ENCODE results near the gene NARS2. TPM values are rescaled to one million over a fixed set of nuclear protein-coding genes. Genes with fewer than 3 reads are reported as not detected.
"Not testable (repeated sequence)": the region's sequence is repeated elsewhere in the genome, so short reads cannot be mapped to it uniquely, and the experiment has no call there.

The NARS2 gene, protein sequence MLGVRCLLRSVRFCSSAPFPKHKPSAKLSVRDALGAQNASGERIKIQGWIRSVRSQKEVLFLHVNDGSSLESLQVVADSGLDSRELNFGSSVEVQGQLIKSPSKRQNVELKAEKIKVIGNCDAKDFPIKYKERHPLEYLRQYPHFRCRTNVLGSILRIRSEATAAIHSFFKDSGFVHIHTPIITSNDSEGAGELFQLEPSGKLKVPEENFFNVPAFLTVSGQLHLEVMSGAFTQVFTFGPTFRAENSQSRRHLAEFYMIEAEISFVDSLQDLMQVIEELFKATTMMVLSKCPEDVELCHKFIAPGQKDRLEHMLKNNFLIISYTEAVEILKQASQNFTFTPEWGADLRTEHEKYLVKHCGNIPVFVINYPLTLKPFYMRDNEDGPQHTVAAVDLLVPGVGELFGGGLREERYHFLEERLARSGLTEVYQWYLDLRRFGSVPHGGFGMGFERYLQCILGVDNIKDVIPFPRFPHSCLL
- total RNA-seq = 10 to 100 TPM; 12.8 to 14.5 TPM

DNA sequence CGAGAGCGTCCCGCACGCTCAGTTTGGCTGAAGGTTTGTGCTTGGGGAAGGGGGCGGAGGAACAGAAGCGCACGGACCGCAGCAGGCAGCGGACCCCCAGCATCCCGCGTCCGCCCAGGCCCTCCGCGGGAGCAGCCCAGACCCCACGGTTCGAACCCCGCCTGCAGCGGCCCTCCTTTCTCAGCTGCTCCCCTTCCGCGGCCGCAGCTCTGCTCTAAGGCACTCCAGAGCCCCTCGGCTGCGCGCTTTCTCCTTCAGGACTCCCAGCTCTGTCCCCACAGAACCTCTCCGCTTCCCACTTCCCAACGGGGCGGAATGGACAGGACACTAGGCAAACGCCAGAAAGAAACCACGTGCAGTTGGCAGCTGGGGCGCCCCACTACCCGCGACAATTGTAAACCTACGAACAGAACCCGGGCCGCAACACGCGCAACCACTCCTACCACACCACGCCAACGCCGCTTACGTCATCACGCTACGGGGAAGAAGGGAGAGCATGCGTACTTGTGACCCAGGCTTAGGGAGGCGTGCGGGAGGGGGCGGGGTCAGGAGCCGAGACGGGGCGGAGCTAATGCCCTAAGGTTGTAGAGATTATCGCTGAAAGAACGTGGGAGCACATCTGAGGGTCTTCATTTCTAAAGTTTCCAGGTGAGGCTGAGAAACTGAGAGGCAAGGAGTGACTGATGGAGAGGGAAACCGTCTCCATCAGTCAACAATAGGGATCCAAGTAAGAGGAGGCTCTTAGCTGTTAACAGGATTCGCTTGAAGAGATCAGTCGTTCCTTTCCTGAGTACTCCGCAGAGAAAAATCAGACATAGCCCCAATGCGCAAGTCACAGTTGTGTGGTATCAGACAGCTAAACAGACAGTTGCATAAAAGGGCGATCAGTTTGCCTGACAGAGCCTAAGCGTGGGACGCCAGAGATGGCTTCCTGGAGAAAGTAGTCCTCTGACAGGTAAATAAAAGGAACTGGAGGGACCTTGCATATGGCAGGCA, at the start of gene NARS2:
TSS of gene NARS2 (minus strand) at position 479 of the 996 bp plus-strand sequence. CDS start at position 103, 376 bp downstream.
- POLR2A ChIA-PET = interaction anchor here (0.6 to 2.5 kb wide), 10 partner anchors 9 to 969 kb away, joined by 3 to 16 read pairs (median 4); partner anchors contain the start of genes ALG8, GAB2 and NDUFC2
- Mint-ChIP-seq H3K36me3 (peaks cover 9% of the 10 kb centered on the region), H3K27ac (peak within 1 kb of the TSS; percentile 91), H3K4me3 (peak within 1 kb of the TSS; percentile 99), H3K9me3 (no peaks in the 10 kb centered on the region), H3K4me1 (peaks cover 27% of the 10 kb centered on the region), H3K27me3 (no peaks in the 10 kb centered on the region)
- peak; percentile 98 for ATAC-seq (ENCODE audit: low read depth)
- peak; percentile 94 for DNase-seq

DNA sequence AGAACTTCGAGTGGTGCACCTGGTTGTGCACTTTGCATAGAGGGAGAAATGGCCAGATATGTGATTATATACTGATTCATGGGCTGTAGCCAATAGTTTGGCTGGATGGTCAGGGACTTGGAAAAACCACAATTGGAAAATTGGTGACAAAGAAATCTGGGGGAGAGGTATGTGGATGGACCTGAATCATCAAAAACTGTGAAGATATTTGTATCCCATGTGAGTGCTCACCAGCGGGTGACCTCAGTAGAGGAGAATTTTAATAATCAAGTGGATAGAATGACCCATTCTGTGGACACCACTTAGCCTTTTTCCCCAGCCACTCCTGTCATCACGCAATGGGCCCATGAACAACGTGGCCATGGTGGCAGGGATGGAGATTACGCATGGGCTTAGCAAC, 48.0 kb upstream of the NARS2 start:
- POLR2A ChIA-PET = no interaction called here
- no peaks in the 10 kb centered on the region for H3K4me1 Mint-ChIP-seq
- no peak overlapping the region for H3K27ac Mint-ChIP-seq
- ATAC-seq (ENCODE audit: low read depth) (no peak), DNase-seq (no peak)
- no peaks in the 10 kb centered on the region for H3K36me3 Mint-ChIP-seq
- H3K9me3 Mint-ChIP-seq = peaks cover 7% of the 10 kb centered on the region
- H3K27me3 Mint-ChIP-seq = peaks cover 13% of the 10 kb centered on the region
- H3K4me3 Mint-ChIP-seq = no peak overlapping the region

DNA sequence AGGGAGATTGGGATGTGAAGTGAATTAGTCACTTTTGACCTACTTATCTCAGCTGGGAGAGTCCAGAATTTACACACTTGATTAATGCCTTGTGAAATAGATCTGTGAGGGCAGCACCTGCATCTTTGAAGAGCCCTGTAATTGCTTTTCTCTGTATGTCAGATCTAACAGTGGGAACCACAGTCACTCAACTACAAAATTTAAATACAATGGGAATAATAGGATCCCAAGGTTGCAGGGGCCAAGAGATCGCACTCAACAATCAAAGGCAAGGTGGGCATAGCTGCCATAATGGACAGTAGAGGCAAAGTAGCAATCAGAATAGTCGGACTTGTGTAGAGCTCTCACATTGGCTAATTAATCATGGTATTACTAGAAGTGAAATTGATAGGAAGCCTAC, 45.5 kb upstream of the NARS2 start:
- Mint-ChIP-seq H3K27me3 (peaks cover 5% of the 10 kb centered on the region), H3K4me3 (no peak overlapping the region), H3K36me3 (no peaks in the 10 kb centered on the region), H3K9me3 (peaks cover 7% of the 10 kb centered on the region), H3K27ac (no peak overlapping the region), H3K4me1 (no peaks in the 10 kb centered on the region)
- ATAC-seq (ENCODE audit: low read depth) (no peak), DNase-seq (no peak)
- POLR2A ChIA-PET = no interaction called here

DNA sequence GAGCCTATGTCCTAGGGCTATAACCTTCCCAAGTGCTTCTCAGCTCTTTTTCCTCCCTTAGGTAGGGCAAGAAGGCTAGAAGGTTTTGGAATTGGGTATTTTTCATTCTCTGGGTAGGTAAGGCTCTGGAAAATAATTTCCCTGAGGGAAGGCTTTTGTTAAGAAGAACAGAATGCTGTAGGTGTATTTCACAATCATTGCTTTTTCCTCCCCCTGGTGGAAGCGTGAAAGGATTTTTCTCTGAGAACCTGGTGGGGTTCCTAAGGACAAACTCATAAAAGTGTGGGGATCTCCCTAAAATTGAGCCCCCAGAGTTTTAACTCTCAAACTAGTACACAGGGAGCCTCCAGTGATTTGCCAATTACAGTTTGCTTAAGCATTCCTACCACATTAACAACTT, 41.1 kb upstream of the NARS2 start:
- H3K9me3 Mint-ChIP-seq = peaks cover 7% of the 10 kb centered on the region
- H3K27me3 Mint-ChIP-seq = peaks cover 5% of the 10 kb centered on the region
- no peak for ATAC-seq (ENCODE audit: low read depth)
- POLR2A ChIA-PET = no interaction called here
- no peak for DNase-seq
- H3K4me3 Mint-ChIP-seq = no peak overlapping the region
- no peaks in the 10 kb centered on the region for H3K36me3 Mint-ChIP-seq
- no peaks in the 10 kb centered on the region for H3K4me1 Mint-ChIP-seq
- H3K27ac Mint-ChIP-seq = no peak overlapping the region

DNA sequence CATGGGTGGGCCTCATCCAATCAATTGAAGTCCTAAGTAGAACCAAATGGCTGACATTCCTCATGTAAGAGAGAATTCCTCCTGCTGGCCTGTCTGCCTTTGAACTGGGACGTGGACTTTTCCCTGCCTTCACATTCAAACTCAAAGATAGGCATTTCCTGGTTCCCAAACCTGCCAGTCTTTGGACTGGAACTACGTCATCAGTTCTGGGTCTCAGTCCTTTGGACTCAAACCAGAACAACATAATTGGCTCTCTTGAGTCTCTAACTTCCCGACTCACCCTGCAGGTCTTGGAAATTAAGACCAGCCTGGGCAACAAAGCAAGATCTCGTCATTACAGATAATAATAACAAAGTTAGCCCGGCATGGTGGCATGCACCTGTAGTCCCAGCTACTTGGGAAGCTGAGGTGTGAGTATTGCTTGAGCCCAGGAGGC, 38.7 kb upstream of the NARS2 start:
- Mint-ChIP-seq H3K27me3 (peaks cover 2% of the 10 kb centered on the region), H3K27ac (no peak overlapping the region), H3K9me3 (no peaks in the 10 kb centered on the region), H3K4me1 (no peaks in the 10 kb centered on the region), H3K4me3 (no peak overlapping the region), H3K36me3 (no peaks in the 10 kb centered on the region)
- no peak for DNase-seq
- no peak for ATAC-seq (ENCODE audit: low read depth)
- POLR2A ChIA-PET = no interaction called here

DNA sequence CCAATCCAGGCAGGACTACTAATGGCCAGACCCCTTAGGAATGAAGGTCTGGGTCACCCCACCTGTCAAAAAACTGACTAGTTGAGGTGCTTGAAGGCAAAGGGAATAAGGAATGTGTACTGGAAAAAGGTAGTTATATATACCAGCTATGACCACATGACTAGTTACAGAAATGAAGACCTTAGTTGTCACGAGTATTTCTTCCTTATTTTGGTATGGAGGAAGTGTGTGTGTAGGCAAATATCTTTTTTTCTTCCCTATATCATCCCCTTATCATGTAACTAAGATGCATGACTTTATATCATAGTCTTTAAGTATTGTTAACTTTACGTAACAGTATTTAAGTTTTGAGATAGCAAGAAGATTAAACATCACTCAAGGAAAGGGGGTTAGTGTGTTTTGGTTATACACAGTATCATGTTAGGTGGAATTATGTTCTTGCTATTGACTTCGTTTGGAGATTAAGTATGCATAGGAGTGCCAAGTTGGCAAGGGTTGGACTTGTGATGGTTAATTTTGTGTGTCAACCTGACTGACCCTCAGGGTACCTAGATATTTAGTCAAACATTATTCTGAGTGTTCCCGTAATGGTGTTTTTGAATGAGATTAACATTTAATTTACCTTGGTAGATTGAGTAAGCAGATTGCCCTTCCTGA, 38.2 kb upstream of the NARS2 start:
- no peaks in the 10 kb centered on the region for H3K4me1 Mint-ChIP-seq
- H3K36me3 Mint-ChIP-seq = no peaks in the 10 kb centered on the region
- no peak overlapping the region for H3K4me3 Mint-ChIP-seq
- no peaks in the 10 kb centered on the region for H3K9me3 Mint-ChIP-seq
- peaks cover 2% of the 10 kb centered on the region for H3K27me3 Mint-ChIP-seq
- POLR2A ChIA-PET = no interaction called here
- DNase-seq = no peak
- ATAC-seq (ENCODE audit: low read depth) = no peak
- no peak overlapping the region for H3K27ac Mint-ChIP-seq

DNA sequence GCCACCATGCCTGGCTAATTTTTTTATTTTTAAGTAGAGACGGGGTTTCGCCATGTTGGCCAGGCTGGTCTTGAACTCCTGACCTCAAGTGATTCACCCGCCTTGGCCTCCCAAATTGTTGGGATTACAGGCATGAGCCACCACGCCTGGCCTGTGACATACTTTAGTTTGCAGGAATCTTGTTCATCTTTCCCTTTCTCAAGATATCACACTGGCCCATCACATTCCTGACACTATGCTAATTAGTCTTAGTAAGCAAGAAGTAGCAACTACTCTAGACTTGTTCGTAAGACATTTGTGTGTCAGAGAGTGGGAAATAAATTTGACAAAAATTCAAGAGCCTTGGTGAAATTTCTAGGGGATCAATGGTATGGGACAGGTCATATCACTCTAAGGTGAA, 34.7 kb upstream of the NARS2 start:
- POLR2A ChIA-PET; H3K27me3 Mint-ChIP-seq; H3K27ac Mint-ChIP-seq; DNase-seq; H3K36me3 Mint-ChIP-seq; ATAC-seq (ENCODE audit: low read depth); H3K9me3 Mint-ChIP-seq; H3K4me1 Mint-ChIP-seq; H3K4me3 Mint-ChIP-seq: not testable (repeated sequence)

DNA sequence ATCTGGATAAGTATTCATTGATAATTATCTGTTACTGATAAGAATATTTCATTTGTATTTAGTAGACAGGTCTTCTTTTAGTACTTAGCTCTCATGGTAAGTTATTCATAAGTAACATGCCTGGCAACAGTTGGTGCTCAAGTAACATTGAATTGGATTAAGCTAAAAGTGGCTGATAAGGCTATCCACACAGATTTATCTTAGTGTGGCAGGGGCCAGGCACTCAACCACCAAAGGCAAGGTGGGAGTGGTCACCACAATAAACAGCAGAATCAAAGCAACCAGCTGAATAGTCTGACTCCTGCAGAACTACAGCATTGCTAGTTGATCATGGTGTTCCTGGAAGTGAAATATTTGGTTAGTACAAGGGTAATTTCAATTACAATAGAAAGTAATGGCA, 33.0 kb upstream of the NARS2 start:
- POLR2A ChIA-PET = no interaction called here
- Mint-ChIP-seq H3K4me1 (no peaks in the 10 kb centered on the region), H3K4me3 (no peak overlapping the region), H3K27me3 (peaks cover 7% of the 10 kb centered on the region), H3K27ac (no peak overlapping the region), H3K9me3 (no peaks in the 10 kb centered on the region), H3K36me3 (no peaks in the 10 kb centered on the region)
- ATAC-seq (ENCODE audit: low read depth) = no peak
- DNase-seq = no peak

DNA sequence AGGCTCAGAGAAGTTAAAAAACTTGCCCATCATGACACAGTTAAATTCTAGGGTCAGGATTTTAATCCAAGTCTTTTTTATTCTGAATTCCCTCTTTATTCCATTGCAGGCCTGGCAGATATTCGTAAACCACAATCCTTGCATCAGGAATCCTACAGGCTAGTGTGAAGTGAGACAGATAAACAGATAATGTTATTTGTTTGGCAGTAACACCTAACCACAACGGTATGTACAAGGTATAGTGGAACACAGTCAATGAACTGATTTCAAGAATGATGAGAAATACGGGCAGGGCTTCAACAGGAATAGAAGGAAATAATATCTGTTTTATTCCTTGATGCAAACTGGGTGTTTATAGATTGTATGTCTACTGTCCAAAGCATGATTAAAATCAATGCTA, 32.0 kb upstream of the NARS2 start:
- DNase-seq (no peak), ATAC-seq (ENCODE audit: low read depth) (no peak)
- no peak overlapping the region for H3K27ac Mint-ChIP-seq
- H3K9me3 Mint-ChIP-seq = no peaks in the 10 kb centered on the region
- H3K4me1 Mint-ChIP-seq = no peaks in the 10 kb centered on the region
- POLR2A ChIA-PET = no interaction called here
- H3K4me3 Mint-ChIP-seq = no peak overlapping the region
- no peaks in the 10 kb centered on the region for H3K36me3 Mint-ChIP-seq
- H3K27me3 Mint-ChIP-seq = peaks cover 16% of the 10 kb centered on the region

DNA sequence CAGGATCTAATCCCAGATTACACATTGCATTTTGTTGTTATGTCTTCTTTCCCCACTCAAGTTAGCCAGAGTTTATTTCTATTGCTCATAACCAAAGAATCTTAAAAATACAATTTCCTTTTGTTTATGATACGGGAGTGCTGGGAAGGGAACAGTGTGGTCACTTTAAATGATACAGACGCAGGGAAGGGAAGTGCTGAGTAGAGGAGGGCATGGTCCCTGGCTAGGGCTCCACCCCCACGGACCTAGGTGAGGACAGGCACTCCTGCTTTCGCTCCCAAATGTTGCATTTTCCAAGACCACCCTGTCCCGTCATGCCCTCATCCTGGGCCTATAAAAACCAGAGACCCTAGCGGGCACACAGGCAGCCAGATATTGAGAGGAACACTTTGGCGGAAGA, 30.6 kb upstream of the NARS2 start:
- no peaks in the 10 kb centered on the region for H3K9me3 Mint-ChIP-seq

DNA sequence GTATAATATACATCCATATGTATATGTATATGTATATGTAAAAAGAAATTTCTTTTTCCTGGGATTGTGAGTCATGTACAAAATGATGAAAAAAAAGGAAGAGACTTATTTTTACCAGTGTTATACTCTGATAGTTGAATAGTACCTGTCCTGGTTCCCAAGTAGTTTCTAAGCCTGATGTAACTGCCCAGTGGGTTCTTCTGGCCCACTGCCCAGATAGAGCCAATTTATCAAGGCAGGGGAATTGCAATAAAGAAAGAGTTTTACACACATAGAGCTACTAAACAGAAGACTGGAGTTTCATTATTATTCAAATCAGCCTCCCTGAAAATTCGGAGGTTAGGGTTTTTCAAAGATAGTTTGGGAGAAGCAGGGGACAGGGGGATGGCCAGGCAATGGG, 29.1 kb upstream of the NARS2 start:
- ATAC-seq (ENCODE audit: low read depth) = no peak
- Mint-ChIP-seq H3K4me3 (no peak overlapping the region), H3K4me1 (no peaks in the 10 kb centered on the region), H3K27me3 (peaks cover 33% of the 10 kb centered on the region), H3K36me3 (no peaks in the 10 kb centered on the region), H3K9me3 (no peaks in the 10 kb centered on the region), H3K27ac (no peak overlapping the region)
- POLR2A ChIA-PET = no interaction called here
- DNase-seq = no peak

More for the DNA sequence above, 30.6 kb upstream of the NARS2 start:
- Mint-ChIP-seq H3K27ac (no peak overlapping the region), H3K4me3 (no peak overlapping the region), H3K27me3 (peaks cover 27% of the 10 kb centered on the region), H3K4me1 (no peaks in the 10 kb centered on the region), H3K36me3 (no peaks in the 10 kb centered on the region)
- POLR2A ChIA-PET = no interaction called here
- ATAC-seq (ENCODE audit: low read depth) (no peak), DNase-seq (no peak)

DNA sequence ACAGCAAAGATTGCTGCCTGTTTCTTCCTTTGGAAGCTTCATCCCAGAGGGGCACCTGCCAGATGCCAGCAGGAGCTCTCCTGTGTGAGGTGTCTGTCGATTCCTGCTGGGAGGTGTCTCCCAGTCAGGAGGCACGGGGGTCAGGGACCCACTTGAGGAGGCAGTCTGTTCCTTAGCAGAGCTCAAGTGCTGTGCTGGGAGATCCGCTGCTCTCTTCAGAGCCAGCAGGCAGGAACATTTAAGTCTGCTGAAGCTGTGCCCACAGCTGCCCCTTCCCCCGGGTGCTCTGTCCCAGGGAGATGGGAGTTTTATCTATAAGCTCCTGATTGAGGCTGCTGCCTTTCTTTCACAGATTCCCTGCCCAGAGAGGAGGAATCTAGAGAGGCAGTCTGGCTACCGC, 28.1 kb upstream of the NARS2 start:
- DNase-seq; H3K4me3 Mint-ChIP-seq; H3K27ac Mint-ChIP-seq; ATAC-seq (ENCODE audit: low read depth); POLR2A ChIA-PET; H3K9me3 Mint-ChIP-seq; H3K36me3 Mint-ChIP-seq; H3K4me1 Mint-ChIP-seq: not testable (repeated sequence)
- H3K27me3 Mint-ChIP-seq = peaks cover 39% of the 10 kb centered on the region

DNA sequence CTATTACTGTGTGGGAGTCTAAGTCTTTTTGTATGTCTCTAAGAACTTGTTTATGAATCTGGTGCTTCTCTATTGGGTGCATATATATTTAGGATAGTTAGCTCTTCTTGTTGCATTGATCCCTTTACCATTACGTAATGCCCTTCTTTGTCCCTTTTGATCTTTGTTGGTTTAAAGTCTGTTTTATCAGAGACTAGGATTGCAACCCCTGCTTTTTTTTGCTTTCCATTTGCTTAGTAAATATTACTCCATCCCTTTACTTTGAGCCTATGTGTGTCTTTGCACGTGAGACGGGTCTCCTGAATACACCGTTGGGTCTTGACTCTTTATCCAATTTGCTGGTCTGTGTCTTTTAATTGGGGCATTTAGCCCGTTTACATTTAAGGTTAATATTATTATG, 26.4 kb upstream of the NARS2 start:
- H3K4me3 Mint-ChIP-seq; H3K36me3 Mint-ChIP-seq; H3K27ac Mint-ChIP-seq; DNase-seq; H3K4me1 Mint-ChIP-seq; POLR2A ChIA-PET; ATAC-seq (ENCODE audit: low read depth); H3K9me3 Mint-ChIP-seq: not testable (repeated sequence)
- peaks cover 35% of the 10 kb centered on the region for H3K27me3 Mint-ChIP-seq
